KBM-7 (cell line): ENCODE results near the gene SLC19A1.

ENCODE experiments used
- DNase-seq: peaks from one replicate; pipeline ENCODE4 v3.0.0-alpha.2; 2015
- in situ Hi-C: fragments of 300-500 bp; cut with MboI; formaldehyde crosslinking; loops from 2 replicates; pipeline ENCODE4 v1.14.3; 2020; ENCODE audit warnings: low sequenced_read_pairs, low pct_unique_long_range_greater_than_20kb, mixed read lengths

Gene SLC19A1

GRCh38 chr21:45477176-45478114 is 64.8 kb downstream of the SLC19A1 start:
- DNase-seq: no peak
- in situ Hi-C loops: no loop called here

GRCh38 chr21:45476582-45476981 is 65.7 kb downstream of the SLC19A1 start:
- no peak for DNase-seq
- in situ Hi-C loops: no loop called here

DNA sequence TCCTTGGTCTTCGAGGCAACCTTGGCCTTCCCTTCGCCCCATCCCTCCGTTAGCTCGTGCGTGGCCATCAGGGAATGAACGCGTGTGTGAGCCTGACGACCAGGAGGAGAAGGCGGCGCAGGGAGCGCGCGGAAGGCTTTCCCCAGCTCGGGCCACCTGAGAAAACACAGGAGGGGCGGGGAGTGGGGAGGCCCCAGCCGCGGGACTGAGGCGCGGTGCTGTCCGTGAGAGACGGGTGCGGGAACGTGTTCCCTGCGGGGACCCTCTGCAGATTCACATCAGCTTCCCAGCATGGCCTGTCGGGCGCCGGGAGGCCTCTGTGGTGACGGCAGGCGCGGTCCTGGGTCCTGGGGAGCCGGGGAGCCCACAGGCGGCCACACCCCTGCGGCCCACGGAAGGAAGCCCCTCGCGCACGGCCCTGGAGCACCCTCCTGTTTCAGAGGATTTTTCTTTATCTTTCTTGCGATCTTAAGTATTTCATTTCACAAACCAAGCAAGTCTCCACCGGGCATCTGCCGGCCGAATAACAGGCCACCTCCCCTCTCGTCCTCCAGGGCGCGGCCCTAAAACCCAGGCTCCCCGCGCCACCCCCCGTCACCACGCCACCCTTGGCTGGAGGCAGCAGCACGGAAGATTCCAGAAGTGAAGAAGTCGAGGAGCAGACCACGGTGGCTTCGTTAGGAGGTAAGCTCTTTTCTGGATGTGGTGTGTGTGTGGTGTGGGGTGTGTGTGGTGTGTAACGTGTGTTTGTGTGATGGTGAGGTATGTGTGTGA is 66.3 kb downstream of the SLC19A1 start:
- no peak for DNase-seq
- in situ Hi-C loops: no loop called here

- in situ Hi-C loops: no loop called here
Measured at GRCh38 chr21:45475004-45475685, 67.1 kb downstream of the SLC19A1 start.

GRCh38 chr21:45474323-45474950 is 67.8 kb downstream of the SLC19A1 start:
- in situ Hi-C loops: no loop called here
- DNase-seq: no peak

More at GRCh38 chr21:45475004-45475685, 67.1 kb downstream of the SLC19A1 start:
- no peak for DNase-seq

DNA sequence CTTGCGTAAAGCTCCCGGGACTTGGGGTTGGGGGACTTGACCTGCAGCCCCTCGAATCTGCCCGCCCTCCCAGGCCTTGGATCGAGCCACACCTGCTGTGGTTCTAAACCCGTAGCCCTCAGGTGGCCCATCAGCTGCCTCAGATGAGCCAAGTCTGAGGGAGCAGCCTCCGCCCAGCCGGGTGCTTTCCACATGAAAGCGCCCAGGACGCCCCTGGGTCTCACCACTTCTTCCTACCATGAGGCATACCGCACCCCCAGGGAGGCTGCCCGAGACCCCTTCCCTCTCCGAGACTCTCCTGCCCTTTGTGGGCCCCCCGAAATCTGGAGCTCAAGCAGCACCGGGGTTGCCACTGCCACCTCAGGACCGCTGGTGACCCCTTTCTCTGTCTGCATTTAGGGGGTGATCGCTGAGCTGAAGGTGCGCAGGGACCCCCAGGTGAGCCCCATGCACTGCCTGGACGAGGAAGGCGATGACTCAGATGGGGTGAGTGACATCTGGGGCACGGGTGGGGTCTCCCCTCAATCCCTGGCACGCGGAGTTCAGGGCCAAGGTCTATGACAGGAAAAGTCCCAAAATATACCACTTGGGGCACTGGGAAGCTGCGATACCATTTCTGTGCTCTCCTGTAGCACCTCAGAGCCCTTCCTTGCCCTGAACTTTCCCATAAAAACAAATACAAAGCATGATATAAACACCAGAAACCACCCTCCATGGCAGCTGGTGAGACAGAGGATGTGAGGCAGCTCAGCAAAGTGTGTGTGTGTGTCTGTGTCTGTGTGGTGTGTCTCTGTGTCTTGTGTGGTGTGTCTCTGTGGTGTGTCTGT is 68.5 kb downstream of the SLC19A1 start:
- no peak for DNase-seq
- in situ Hi-C loops: no loop called here

- in situ Hi-C loops: no loop called here
- no peak for DNase-seq
Measured at GRCh38 chr21:45472445-45473365, 69.5 kb downstream of the SLC19A1 start.

GRCh38 chr21:45471525-45472221 is 70.6 kb downstream of the SLC19A1 start:
- no peak for DNase-seq

GRCh38 chr21:45470773-45471524 is 71.3 kb downstream of the SLC19A1 start:
- DNase-seq: no peak
- in situ Hi-C loops: no loop called here

More at GRCh38 chr21:45471525-45472221, 70.6 kb downstream of the SLC19A1 start:
- in situ Hi-C loops: no loop called here

DNA sequence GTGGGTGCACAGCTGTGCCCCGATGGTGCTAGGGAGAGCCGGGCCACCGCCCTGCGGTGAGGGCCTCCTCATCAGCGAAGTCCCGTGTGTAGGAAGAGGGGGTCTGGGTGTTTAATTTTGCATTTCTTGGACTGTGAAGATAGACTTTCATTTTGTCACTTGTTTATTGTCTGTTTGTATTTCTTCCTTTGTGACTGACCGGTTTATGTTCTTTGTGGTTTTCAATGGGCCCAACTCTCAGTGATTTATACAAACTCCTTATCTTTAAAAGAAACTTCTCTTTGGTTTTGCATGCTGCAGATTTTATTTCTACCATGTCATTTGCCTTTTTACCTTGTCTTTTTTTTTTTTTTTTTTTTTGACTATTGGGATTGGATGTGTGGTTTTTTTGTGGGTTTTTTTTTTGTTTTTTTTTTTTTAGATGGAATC is 72.1 kb downstream of the SLC19A1 start:
- in situ Hi-C loops: no loop called here
- no peak for DNase-seq

- in situ Hi-C loops: no loop called here
- DNase-seq: no peak
Measured at GRCh38 chr21:45469273-45470086, 72.8 kb downstream of the SLC19A1 start.

DNA sequence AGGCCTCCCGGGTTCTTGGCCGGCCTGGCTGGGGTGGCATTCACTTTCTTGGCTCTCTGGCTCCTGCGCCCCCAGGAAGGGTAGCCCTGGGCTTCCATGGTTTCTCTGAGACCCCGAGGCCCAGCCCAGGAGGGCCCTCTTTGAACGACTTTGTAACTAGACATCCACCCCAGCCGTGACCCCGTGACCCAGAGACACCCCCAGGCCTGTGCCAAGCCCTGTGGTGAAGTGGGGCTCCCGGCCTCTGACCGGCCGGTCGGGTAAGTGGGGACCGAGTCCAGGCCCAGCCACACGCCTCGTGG is 73.3 kb downstream of the SLC19A1 start:
- no peak for DNase-seq
- in situ Hi-C loops: no loop called here

- DNase-seq: no peak
- in situ Hi-C loops: no loop called here
Measured at GRCh38 chr21:45468051-45468970, 73.9 kb downstream of the SLC19A1 start.

DNA sequence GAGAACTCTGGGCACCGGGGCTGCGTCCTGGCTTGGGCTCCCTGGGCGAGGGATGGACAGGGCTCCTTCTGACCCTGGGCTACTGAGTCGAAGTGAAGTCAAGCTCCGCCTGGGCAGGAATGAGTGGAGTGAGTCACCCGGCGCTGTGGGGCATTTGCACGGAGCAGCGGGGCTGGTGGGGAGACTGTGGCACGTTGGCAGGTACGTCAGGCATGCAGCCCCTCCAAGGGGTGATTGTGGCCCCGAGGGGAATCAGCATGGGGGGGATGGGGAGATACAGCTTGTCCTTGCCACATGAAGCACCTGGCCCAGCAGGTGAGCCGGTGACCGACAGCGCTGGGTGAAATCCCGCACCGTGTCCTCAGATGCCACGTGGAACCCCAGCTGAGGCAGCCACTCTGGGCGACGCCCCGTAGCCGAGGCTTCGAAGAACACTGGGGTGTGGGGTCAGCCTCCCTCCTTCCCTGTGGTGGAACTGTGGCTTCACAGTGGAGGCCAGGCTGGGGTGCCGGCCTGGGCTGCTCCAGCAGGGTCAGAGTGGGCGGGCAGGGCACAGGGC is 74.9 kb downstream of the SLC19A1 start:
- no peak for DNase-seq
- in situ Hi-C loops: no loop called here
